Body of pancreas (tissue), 4 donors: ENCODE results near the gene AKT3. TPM values are rescaled to one million over a fixed set of nuclear protein-coding genes. Genes with fewer than 3 reads are reported as not detected.

Experiments used
- ATAC-seq: fragments of 150-250 bp; one replicate; pipeline ENCODE4 v1.9.1; 2016
- DNase-seq, 4 donors: peaks; one replicate each; pipeline ENCODE4 v3.0.0-alpha.2; 2019
- H3K27ac ChIP-seq, 4 donors: fragments of 200-600 bp; sonication (generic); 1 replicate in 3 of 4; 2 replicates in 1 of 4; pipeline versions ENCODE4 v1.5.1 to v1.6.1; 2016 to 2019; ENCODE audit warnings: mild to moderate bottlenecking in 1 of 4, mixed read lengths in 1 of 4, moderate library complexity in 1 of 4
- H3K27me3 ChIP-seq, 2 donors: fragments of 200-600 bp; sonication (generic); one replicate each; pipeline ENCODE4 v1.6.0; 2016; ENCODE audit warnings: mild to moderate bottlenecking in 1 of 2
- H3K36me3 ChIP-seq, 2 donors: fragments of 200-600 bp; sonication (generic); replicated peaks in 1 of 2; 2 replicates each; pipeline ENCODE4 v1.5.1; 2016; ENCODE audit warnings: low read depth in 2 of 2; ENCODE audit not compliant: insufficient read depth in 1 of 2
- H3K4me1 ChIP-seq: fragments of 200-600 bp; sonication (generic); one replicate; pipeline ENCODE4 v1.6.0; 2016
- H3K4me3 ChIP-seq, 2 donors: fragments of 200-600 bp; sonication (generic); 1 replicate in 1 of 2; 2 replicates in 1 of 2; pipeline ENCODE4 v1.5.1; 2016 to 2019
- H3K9me3 ChIP-seq, 3 donors: fragments of 200-600 bp; sonication (generic); 1 replicate in 2 of 3; 2 replicates in 1 of 3; pipeline ENCODE4 v1.5.1; 2016
- POLR2A ChIP-seq, 3 donors: fragments of 450-650 bp; IDR thresholded peaks; one replicate each; pipeline ENCODE4 v1.6.1; 2016; ENCODE audit warnings: antibody characterized with exemption in 3 of 3, mild to moderate bottlenecking in 2 of 3
- WGBS, 2 donors: methylation state at CpG; one replicate each; pipeline ENCODE4 v1.1.5; 2017; 5-methylcytosine and 5-hydroxymethylcytosine counted together
- intact Hi-C: fragments of 100-400 bp; cut with DNase I; formaldehyde crosslinking; loops from one replicate; pipeline ENCODE4 v1.15.1; 2023
- total RNA-seq, 2 donors: library from RNA; depleted of rRNA; stranded (reverse); fragments of >200 nt; gene quantifications; one replicate each; pipeline ENCODE4 v1.1.0, GENCODE V29; 2016
- TF ChIP-seq, protein P1 (sequence below), 7 experiments: fragments of 450-650 bp in 4 of 7; fragments of 200-600 bp in 3 of 7; sonication (generic) in 3 of 7; IDR thresholded peaks; one replicate each; pipeline ENCODE4 v1.5.1; 2016 to 2019; ENCODE audit warnings: antibody characterized with exemption in 7 of 7

The AKT3 gene
- total RNA-seq, 2 donors from 2014 or later = 14.0 to 24.7 TPM

GRCh38 chr1:243525085-243525487, 325.0 kb downstream of the AKT3 start:
- H3K4me1 ChIP-seq = no peaks in the 10 kb centered on the region
- no peak for ATAC-seq
- WGBS, 2 donors = 71 to 86% methylated on average over 2 of the region's 2 CpGs
- DNase-seq = no peak
- H3K27ac ChIP-seq = no peak overlapping the region
- H3K36me3 ChIP-seq = no peaks in the 10 kb centered on the region
- H3K4me3 ChIP-seq = no peak overlapping the region
- H3K9me3 ChIP-seq = no peaks in the 10 kb centered on the region
- intact Hi-C loops = no loop called here
- no peaks in the 10 kb centered on the region for H3K27me3 ChIP-seq
- TF ChIP-seq, protein P1, sequence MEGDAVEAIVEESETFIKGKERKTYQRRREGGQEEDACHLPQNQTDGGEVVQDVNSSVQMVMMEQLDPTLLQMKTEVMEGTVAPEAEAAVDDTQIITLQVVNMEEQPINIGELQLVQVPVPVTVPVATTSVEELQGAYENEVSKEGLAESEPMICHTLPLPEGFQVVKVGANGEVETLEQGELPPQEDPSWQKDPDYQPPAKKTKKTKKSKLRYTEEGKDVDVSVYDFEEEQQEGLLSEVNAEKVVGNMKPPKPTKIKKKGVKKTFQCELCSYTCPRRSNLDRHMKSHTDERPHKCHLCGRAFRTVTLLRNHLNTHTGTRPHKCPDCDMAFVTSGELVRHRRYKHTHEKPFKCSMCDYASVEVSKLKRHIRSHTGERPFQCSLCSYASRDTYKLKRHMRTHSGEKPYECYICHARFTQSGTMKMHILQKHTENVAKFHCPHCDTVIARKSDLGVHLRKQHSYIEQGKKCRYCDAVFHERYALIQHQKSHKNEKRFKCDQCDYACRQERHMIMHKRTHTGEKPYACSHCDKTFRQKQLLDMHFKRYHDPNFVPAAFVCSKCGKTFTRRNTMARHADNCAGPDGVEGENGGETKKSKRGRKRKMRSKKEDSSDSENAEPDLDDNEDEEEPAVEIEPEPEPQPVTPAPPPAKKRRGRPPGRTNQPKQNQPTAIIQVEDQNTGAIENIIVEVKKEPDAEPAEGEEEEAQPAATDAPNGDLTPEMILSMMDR (IDR thresholded peaks at IDR 0.05) = no peak
- TF ChIP-seq POLR2A (IDR thresholded peaks at IDR 0.05) = no peak

DNA sequence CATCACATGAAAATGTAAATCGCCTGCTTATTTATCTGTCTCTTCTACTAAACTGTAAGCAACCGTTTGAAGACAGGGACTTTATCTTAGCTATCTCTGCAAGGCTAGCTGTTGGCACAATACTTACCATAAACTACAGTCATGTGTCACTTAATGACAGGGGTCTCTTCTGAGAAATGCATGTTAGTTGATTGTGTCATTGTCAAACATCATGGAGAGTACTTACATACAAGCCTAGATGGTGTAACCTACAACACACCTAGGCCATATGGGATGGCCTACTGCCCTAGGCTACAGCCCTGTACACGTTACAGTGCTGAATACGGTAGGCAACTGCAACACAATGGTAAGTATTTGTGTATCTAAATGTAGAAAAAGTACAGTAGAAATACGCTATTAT, 326.3 kb downstream of the AKT3 start:
- Histone ChIP-seq H3K4me3 (no peak overlapping the region), H3K27ac (no peak overlapping the region), H3K4me1 (no peaks in the 10 kb centered on the region), H3K27me3 (no peaks in the 10 kb centered on the region), H3K9me3 (no peaks in the 10 kb centered on the region), H3K36me3 (no peaks in the 10 kb centered on the region)
- intact Hi-C loops = no loop called here
- TF ChIP-seq, protein P1 (IDR thresholded peaks at IDR 0.05) = no peak
- DNase-seq = no peak
- no peak for ATAC-seq
- WGBS, 2 donors = 84 to 86% methylated on average over 5 of the region's 5 CpGs

DNA sequence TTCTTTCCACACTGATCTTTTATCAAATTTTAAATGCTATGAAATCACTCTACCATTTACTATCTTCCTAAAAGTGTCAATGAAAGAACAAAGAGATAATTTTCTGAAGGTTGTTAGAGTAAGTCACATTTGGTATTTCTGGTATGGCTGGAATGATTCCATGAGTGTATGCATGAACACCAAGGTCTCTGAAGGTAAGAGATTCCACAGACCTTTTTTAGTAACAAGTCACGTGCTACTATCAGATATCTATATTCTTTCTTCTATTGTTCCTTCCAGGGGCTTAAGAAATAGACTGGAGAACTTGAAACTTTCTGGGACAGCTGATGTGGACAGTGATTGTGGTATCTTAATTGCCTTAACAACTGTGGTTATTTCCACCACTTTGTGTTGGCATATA, 329.2 kb downstream of the AKT3 start:
- no peaks in the 10 kb centered on the region for H3K9me3 ChIP-seq
- TF ChIP-seq, protein P1 (IDR thresholded peaks at IDR 0.05) = no peak
- TF ChIP-seq POLR2A (IDR thresholded peaks at IDR 0.05) = no peak
- intact Hi-C loops = no loop called here
- ATAC-seq (no peak), DNase-seq (no peak)
- WGBS, 2 donors = 70 to 80% methylated on average over 1 of the region's 1 CpG
- H3K27me3 ChIP-seq = no peaks in the 10 kb centered on the region
- no peaks in the 10 kb centered on the region for H3K36me3 ChIP-seq
- no peak overlapping the region for H3K4me3 ChIP-seq
- no peak overlapping the region for H3K27ac ChIP-seq
- H3K4me1 ChIP-seq = no peaks in the 10 kb centered on the region

DNA sequence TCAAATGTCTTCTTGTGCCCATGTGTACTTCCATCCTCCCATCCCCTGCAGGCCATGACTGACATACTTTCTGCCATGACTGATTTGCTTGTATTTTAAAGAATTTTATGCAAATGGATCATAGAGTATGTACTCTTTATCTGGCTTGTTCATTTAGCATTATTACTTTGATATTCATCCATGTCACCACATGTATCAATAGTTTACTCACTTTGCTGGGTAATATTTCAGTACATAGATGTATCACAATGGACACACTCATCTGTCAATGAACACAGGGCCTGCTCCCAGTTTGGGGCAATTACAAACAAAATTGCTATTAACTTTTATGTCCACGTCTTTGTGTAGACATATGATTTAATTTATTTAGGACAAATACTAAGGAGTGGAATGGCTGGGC, 335.1 kb downstream of the AKT3 start:
- WGBS, 2 donors = 75 to 76% methylated on average over 1 of the region's 1 CpG
- no peak overlapping the region for H3K27ac ChIP-seq
- ATAC-seq (no peak), DNase-seq (no peak)
- H3K36me3 ChIP-seq = no peaks in the 10 kb centered on the region
- intact Hi-C loops = no loop called here
- TF ChIP-seq, protein P1 (IDR thresholded peaks at IDR 0.05) = no peak
- no peak for TF ChIP-seq POLR2A (IDR thresholded peaks at IDR 0.05)
- no peak overlapping the region for H3K4me3 ChIP-seq
- H3K4me1 ChIP-seq = no peaks in the 10 kb centered on the region
- H3K27me3 ChIP-seq = no peaks in the 10 kb centered on the region
- H3K9me3 ChIP-seq = no peaks in the 10 kb centered on the region

- ATAC-seq (no peak), DNase-seq (no peak)
- intact Hi-C loops = no loop called here
- no peaks in the 10 kb centered on the region for H3K27me3 ChIP-seq
- no peak overlapping the region for H3K27ac ChIP-seq
- H3K4me3 ChIP-seq = no peak overlapping the region
- no peak for TF ChIP-seq POLR2A (IDR thresholded peaks at IDR 0.05)
- TF ChIP-seq, protein P1 (IDR thresholded peaks at IDR 0.05) = no peak
- no peaks in the 10 kb centered on the region for H3K4me1 ChIP-seq
- no peaks in the 10 kb centered on the region for H3K9me3 ChIP-seq
- H3K36me3 ChIP-seq = no peaks in the 10 kb centered on the region
- WGBS, 2 donors = 73 to 77% methylated on average over 7 of the region's 7 CpGs
These were observed 336.1 kb downstream of the AKT3 start for GRCh38 chr1:243513726-243514491.
